ENCODE measurements around the gene OCA2. TPM values are rescaled to one million over a fixed set of nuclear protein-coding genes. Genes with fewer than 3 reads are reported as not detected.
"Not testable (repeated sequence)": the region's sequence is repeated elsewhere in the genome, so short reads cannot be mapped to it uniquely, and the experiment has no call there.

The OCA2 gene
- total and polyA plus RNA-seq, 2 of the 4 experiments (the other 2 are of a cell fraction), result under 0.01 to 0.03 TPM

DNA sequence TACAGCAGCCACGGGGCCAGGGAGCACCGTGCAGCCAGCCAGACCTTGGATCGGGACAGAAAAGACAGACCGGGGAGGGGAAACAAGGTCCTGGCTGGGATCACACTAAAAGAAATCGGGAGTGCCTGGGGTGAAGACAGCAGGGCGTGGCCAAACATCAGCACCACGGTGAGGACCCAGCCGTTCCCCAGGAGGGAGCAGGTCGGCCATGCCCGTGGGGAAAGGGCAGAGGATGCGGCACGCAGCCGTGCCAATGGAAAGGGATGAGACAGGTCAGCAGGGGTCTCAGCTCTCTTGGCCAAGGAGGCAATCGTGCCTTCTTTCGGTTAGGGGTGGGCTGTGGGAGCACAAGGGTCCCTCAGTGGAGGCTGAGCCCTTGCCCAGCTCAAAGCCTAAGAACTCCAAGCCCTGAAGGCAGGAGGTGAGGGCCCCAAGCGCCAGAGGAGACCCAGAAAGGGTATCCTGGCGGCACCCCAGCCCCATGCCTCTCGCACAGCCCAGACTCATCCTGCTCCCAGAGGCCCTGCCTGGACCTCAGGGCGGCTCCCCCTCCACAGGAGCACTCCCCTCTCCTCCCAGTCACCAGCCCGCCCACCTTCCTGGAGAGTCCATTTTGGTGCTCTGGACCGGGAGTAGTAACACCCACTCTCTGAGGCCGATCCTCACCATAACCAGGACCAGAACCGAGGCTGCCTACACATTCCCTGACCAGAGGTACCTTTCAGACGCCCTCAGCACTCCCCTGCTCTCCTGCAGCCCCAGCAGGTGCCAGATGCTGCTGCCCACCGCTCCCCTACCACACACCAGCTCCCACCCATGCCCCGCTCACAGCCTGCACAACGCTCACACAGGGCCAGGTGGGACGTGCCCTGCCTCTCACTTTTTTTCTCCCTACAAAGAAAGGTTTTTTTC is 23.2 kb upstream of the OCA2 start:
- H3K14ac ChIP-seq (replicated peaks; ENCODE audit: low read depth, low read length), result no peak overlapping the region
- peaks cover 32% of the 10 kb centered on the region for H3K36me3 ChIP-seq (ENCODE audit: control insufficient read depth, insufficient read depth, low read length)
- H2AK9ac ChIP-seq (replicated peaks; ENCODE audit: low read depth, low read length, poor library complexity), result no peak overlapping the region
- intact Hi-C loops (cut with micrococcal nuclease) (no loop called here), dilution Hi-C loops (cut with HindIII; ENCODE audit: low sequenced_read_pairs, unreplicated experiment) (no loop called here), in situ Hi-C loops (cut with MboI; ENCODE audit: low sequenced_read_pairs) (loop anchor here (25.0 kb wide), 1 partner anchor 1235 kb away; no protein-coding TSS in a partner anchor)
- H2AFZ ChIP-seq (replicated peaks; ENCODE audit: low read length, poor library complexity), result no peak overlapping the region
- no peak overlapping the region for H2BK5ac ChIP-seq (ENCODE audit: low read depth, low read length, poor library complexity, severe bottlenecking)
- H3K4me3 ChIP-seq (ENCODE audit: insufficient read depth, low read depth, low read length), result no peak overlapping the region
- ChIA-PET POLR2A (ENCODE audit: unreplicated experiment) (no interaction called here), CTCF (interaction anchor here (1.4 kb wide), 1 partner anchor 11 kb away, joined by 3 read pairs; no protein-coding TSS in a partner anchor)
- no peak overlapping the region for H4K5ac ChIP-seq (ENCODE audit: low read depth, low read length)
- H2BK15ac ChIP-seq (ENCODE audit: low read depth, low read length), result no peak overlapping the region
- TF ChIP-seq CHD1 (IDR thresholded peaks at IDR 0.05; ENCODE audit: low read depth, low read length), result no peak
- no peak overlapping the region for H2BK20ac ChIP-seq (ENCODE audit: low read depth, low read length)
- no peaks in the 10 kb centered on the region; a peak in 1 of 4 replicates for H3K79me1 ChIP-seq (ENCODE audit: low read depth in 1 of 2, low read length in 2 of 2)
- no peak overlapping the region for H3K9ac ChIP-seq (ENCODE audit: low read depth, low read length)
- no peaks in the 10 kb centered on the region for H3K9me3 ChIP-seq (ENCODE audit: control insufficient read depth, insufficient read depth, low read length)
- no peak overlapping the region for H4K91ac ChIP-seq (ENCODE audit: insufficient read depth, low read depth, low read length)
- H4K20me1 ChIP-seq (ENCODE audit: insufficient read depth, low read length), result peaks cover 3% of the 10 kb centered on the region; the same call in 1 of the 2 replicates
- H2AK5ac ChIP-seq (ENCODE audit: low read depth, low read length), result no peak overlapping the region
- ATAC-seq (ENCODE audit: low read depth), result no peak
- no TSS peak for BruUV-seq (replicated peaks)
- H3K18ac ChIP-seq (ENCODE audit: low read depth, low read length), result no peak overlapping the region
- no peak overlapping the region for H3K4me2 ChIP-seq (ENCODE audit: low read depth, low read length)
- no peaks in the 10 kb centered on the region for H3K9me1 ChIP-seq (ENCODE audit: insufficient read depth, low read length)
- H3K4me1 ChIP-seq (ENCODE audit: control insufficient read depth, insufficient read depth, low read length), result peaks cover 2% of the 10 kb centered on the region; the same call in 1 of the 2 replicates
- H3K56ac ChIP-seq (ENCODE audit: extremely low read depth, insufficient read depth, low read length), result no peak overlapping the region
- no peak overlapping the region for H3K23ac ChIP-seq (ENCODE audit: low read depth, low read length)
- DNase-seq, result no peak
- no peak overlapping the region for H3K4ac ChIP-seq (ENCODE audit: low read depth, low read length)
- no peak overlapping the region for H4K8ac ChIP-seq (ENCODE audit: low read depth in 2 of 2, low read length in 2 of 2)
- no peaks in the 10 kb centered on the region for H3K27me3 ChIP-seq (ENCODE audit: control insufficient read depth, insufficient read depth, low read length)
- no peak overlapping the region for H2BK120ac ChIP-seq (ENCODE audit: low read depth, low read length)
- H3K27ac ChIP-seq (ENCODE audit: insufficient read depth, low read length), result no peak overlapping the region
- WGBS, 2 experiments (ENCODE audit: extremely low coverage in 2 of 2, insufficient read length in 1 of 2), result 87% methylated on average over 6 of the region's 28 CpGs; no CpG with 5 or more reads in 1 of the 2 experiments

GRCh38 chr15:28121577-28121976 is 22.5 kb upstream of the OCA2 start:
- in situ Hi-C loops (cut with MboI; ENCODE audit: low sequenced_read_pairs), result loop anchor here (25.0 kb wide), 1 partner anchor 1234 kb away; no protein-coding TSS in a partner anchor
- H3K18ac ChIP-seq (ENCODE audit: low read depth, low read length); H2AK9ac ChIP-seq (replicated peaks; ENCODE audit: low read depth, low read length, poor library complexity); H3K9ac ChIP-seq (ENCODE audit: low read depth, low read length); H3K27me3 ChIP-seq (ENCODE audit: control insufficient read depth, insufficient read depth, low read length); H2AFZ ChIP-seq (replicated peaks; ENCODE audit: low read length, poor library complexity); ATAC-seq (ENCODE audit: low read depth); H4K20me1 ChIP-seq (ENCODE audit: insufficient read depth, low read length); dilution Hi-C loops (cut with HindIII; ENCODE audit: low sequenced_read_pairs, unreplicated experiment); H3K79me1 ChIP-seq (ENCODE audit: low read depth in 1 of 2, low read length in 2 of 2); H2BK120ac ChIP-seq (ENCODE audit: low read depth, low read length); H3K27ac ChIP-seq (ENCODE audit: insufficient read depth, low read length); intact Hi-C loops (cut with micrococcal nuclease); H3K14ac ChIP-seq (replicated peaks; ENCODE audit: low read depth, low read length); H3K4me1 ChIP-seq (ENCODE audit: control insufficient read depth, insufficient read depth, low read length); H2BK5ac ChIP-seq (ENCODE audit: low read depth, low read length, poor library complexity, severe bottlenecking); H4K91ac ChIP-seq (ENCODE audit: insufficient read depth, low read depth, low read length); H4K8ac ChIP-seq (ENCODE audit: low read depth in 2 of 2, low read length in 2 of 2); H3K23ac ChIP-seq (ENCODE audit: low read depth, low read length); H2BK20ac ChIP-seq (ENCODE audit: low read depth, low read length); DNase-seq; H2AK5ac ChIP-seq (ENCODE audit: low read depth, low read length); CTCF ChIA-PET; H3K9me1 ChIP-seq (ENCODE audit: insufficient read depth, low read length); H3K4me2 ChIP-seq (ENCODE audit: low read depth, low read length); POLR2A ChIA-PET (ENCODE audit: unreplicated experiment); H3K56ac ChIP-seq (ENCODE audit: extremely low read depth, insufficient read depth, low read length); H3K4ac ChIP-seq (ENCODE audit: low read depth, low read length); H2BK15ac ChIP-seq (ENCODE audit: low read depth, low read length); BruUV-seq (replicated peaks); H4K5ac ChIP-seq (ENCODE audit: low read depth, low read length); H3K9me3 ChIP-seq (ENCODE audit: control insufficient read depth, insufficient read depth, low read length); H3K4me3 ChIP-seq (ENCODE audit: insufficient read depth, low read depth, low read length): not testable (repeated sequence)
- H3K36me3 ChIP-seq (ENCODE audit: control insufficient read depth, insufficient read depth, low read length), result peaks cover 34% of the 10 kb centered on the region
- WGBS, 2 experiments (ENCODE audit: extremely low coverage in 2 of 2, insufficient read length in 1 of 2), result 100% methylated on average over 3 of the region's 16 CpGs; no CpG with 5 or more reads in 1 of the 2 experiments

All from IMR-90 (cell line).